GM12801 (cell line): ENCODE measurements around the gene SLC2A4RG.

ENCODE experiments used
- CTCF ChIP-seq: IDR thresholded peaks from one replicate; pipeline ENCODE4 v1.5.1; 2011; ENCODE audit warnings: control low read depth; ENCODE audit not compliant: insufficient read length; ENCODE audit errors: extremely low read depth

The SLC2A4RG gene

GRCh38 chr20:63702036-63702665 is 37.4 kb upstream of the SLC2A4RG start:
- TF ChIP-seq CTCF = no peak

GRCh38 chr20:63702751-63703470 is 36.7 kb upstream of the SLC2A4RG start:
- no peak for TF ChIP-seq CTCF

GRCh38 chr20:63703471-63703975 is 36.1 kb upstream of the SLC2A4RG start:
- no peak for TF ChIP-seq CTCF

- no peak for TF ChIP-seq CTCF
These were observed 35.4 kb upstream of the SLC2A4RG start for GRCh38 chr20:63703976-63704748.

GRCh38 chr20:63704749-63705117 is 34.8 kb upstream of the SLC2A4RG start:
- no peak for TF ChIP-seq CTCF

GRCh38 chr20:63705232-63706026 is 34.1 kb upstream of the SLC2A4RG start:
- no peak for TF ChIP-seq CTCF

- TF ChIP-seq CTCF = no peak
These were observed 33.4 kb upstream of the SLC2A4RG start for GRCh38 chr20:63706027-63706695.
